ENCODE results near the gene THBD. TPM values are rescaled to one million over a fixed set of nuclear protein-coding genes. Genes with fewer than 3 reads are reported as not detected.

Gene THBD
- total and polyA plus RNA-seq, 9 of the 15 experiments (the other 6 are each of a cell fraction or from before 2014, with no cell fraction given) = 0.07 to 0.49 (median 0.33) TPM

- TF ChIP-seq FOSL1 (tag; conservative IDR thresholded peaks at IDR 0.05) = no peak
- TF ChIP-seq RREB1 (CRISPR knock-in tag; IDR thresholded peaks at IDR 0.05) = no peak
- TF ChIP-seq ETV6 (IDR thresholded peaks at IDR 0.05; ENCODE audit: borderline replicate concordance in 1 of 2, low read depth in 2 of 2, low read length in 1 of 2) = no peak
- no peak for TF ChIP-seq ETV6 (CRISPR knock-in tag; IDR thresholded peaks at IDR 0.05; ENCODE audit: borderline replicate concordance)
- no peak for TF ChIP-seq HOMEZ (CRISPR knock-in tag; IDR thresholded peaks at IDR 0.05)
Measured at GRCh38 chr20:23034721-23035671, 14.5 kb downstream of the THBD start, which contains the start of gene SSTR4 (continued).
